HG02623 (cell line): ENCODE measurements around the gene CNTNAP5.
"Not testable (repeated sequence)": the region's sequence is repeated elsewhere in the genome, so short reads cannot be mapped to it uniquely, and the experiment has no call there.

Source experiments
- ATAC-seq: cut with Tn5 transposase; IDR thresholded peaks from one replicate; pipeline ENCODE4 v1.9.1; 2021; ENCODE audit warnings: moderate library complexity; ENCODE audit not compliant: unreplicated experiment

Gene CNTNAP5

GRCh38 chr2:124317628-124318027 is 292.5 kb downstream of the CNTNAP5 start:
- ATAC-seq: no peak

- no peak for ATAC-seq
Observed at GRCh38 chr2:124318913-124319312, 293.8 kb downstream of the CNTNAP5 start.

GRCh38 chr2:124319577-124319976 is 294.5 kb downstream of the CNTNAP5 start:
- ATAC-seq: no peak

- no peak for ATAC-seq
Observed at GRCh38 chr2:124320051-124320688, 295.1 kb downstream of the CNTNAP5 start.

GRCh38 chr2:124323321-124323720 is 298.2 kb downstream of the CNTNAP5 start:
- ATAC-seq: no peak

- ATAC-seq: no peak
Observed at GRCh38 chr2:124325667-124326440, 300.8 kb downstream of the CNTNAP5 start.

GRCh38 chr2:124327303-124327702 is 302.2 kb downstream of the CNTNAP5 start:
- no peak for ATAC-seq

- ATAC-seq: no peak
Observed at GRCh38 chr2:124328397-124328796, 303.3 kb downstream of the CNTNAP5 start.

GRCh38 chr2:124333784-124334183 is 308.7 kb downstream of the CNTNAP5 start:
- ATAC-seq: no peak

- ATAC-seq: no peak
Observed at GRCh38 chr2:124335058-124335457, 310.0 kb downstream of the CNTNAP5 start.

- no peak for ATAC-seq
Observed at GRCh38 chr2:124339709-124340108, 314.6 kb downstream of the CNTNAP5 start.

GRCh38 chr2:124343827-124344498 is 318.9 kb downstream of the CNTNAP5 start:
- no peak for ATAC-seq

GRCh38 chr2:124347209-124347608 is 322.1 kb downstream of the CNTNAP5 start:
- ATAC-seq: no peak

- no peak for ATAC-seq
Observed at GRCh38 chr2:124353656-124354055, 328.6 kb downstream of the CNTNAP5 start.

GRCh38 chr2:124354466-124354865 is 329.4 kb downstream of the CNTNAP5 start:
- no peak for ATAC-seq

- not testable (repeated sequence) for ATAC-seq
Observed at GRCh38 chr2:124361966-124362365, 336.9 kb downstream of the CNTNAP5 start.

GRCh38 chr2:124369181-124369580 is 344.1 kb downstream of the CNTNAP5 start:
- no peak for ATAC-seq

GRCh38 chr2:124380221-124380749 is 355.2 kb downstream of the CNTNAP5 start:
- no peak for ATAC-seq

GRCh38 chr2:124382067-124382618 is 357.1 kb downstream of the CNTNAP5 start:
- no peak for ATAC-seq

GRCh38 chr2:124395961-124396360 is 370.9 kb downstream of the CNTNAP5 start:
- no peak for ATAC-seq

- ATAC-seq: no peak
Observed at GRCh38 chr2:124402274-124402673, 377.2 kb downstream of the CNTNAP5 start.
